GM19238 (cell line): ENCODE results near the gene LIN54.
"Not testable (repeated sequence)": the region's sequence is repeated elsewhere in the genome, so short reads cannot be mapped to it uniquely, and the experiment has no call there.

Source experiments
- DNase-seq: peaks from one replicate; pipeline ENCODE4 v3.0.0; 2011; ENCODE audit warnings: low spot score; ENCODE audit not compliant: insufficient read length

LIN54 gene

GRCh38 chr4:82951196-82951595, 59.4 kb downstream of the LIN54 start:
- no peak for DNase-seq

GRCh38 chr4:82948647-82949204, 61.9 kb downstream of the LIN54 start:
- no peak for DNase-seq

- no peak for DNase-seq
Measured at GRCh38 chr4:82947498-82947897, 63.1 kb downstream of the LIN54 start.

- DNase-seq: no peak
Measured at GRCh38 chr4:82939414-82939813, 71.2 kb downstream of the LIN54 start.

- no peak for DNase-seq
Measured at GRCh38 chr4:82934441-82934840, 76.2 kb downstream of the LIN54 start.

GRCh38 chr4:82930848-82931755, 79.5 kb downstream of the LIN54 start:
- DNase-seq: no peak

- no peak for DNase-seq
Measured at GRCh38 chr4:82921795-82922194, 88.8 kb downstream of the LIN54 start.

GRCh38 chr4:82919386-82919785, 91.2 kb downstream of the LIN54 start:
- no peak for DNase-seq

GRCh38 chr4:82918091-82918490, 92.5 kb downstream of the LIN54 start:
- DNase-seq: no peak

- not testable (repeated sequence) for DNase-seq
Measured at GRCh38 chr4:82913968-82914367, 96.7 kb downstream of the LIN54 start.

GRCh38 chr4:82913305-82913704, 97.3 kb downstream of the LIN54 start:
- DNase-seq: no peak

- DNase-seq: no peak
Measured at GRCh38 chr4:82909326-82909725, 101.3 kb downstream of the LIN54 start.

- no peak for DNase-seq
Measured at GRCh38 chr4:82906469-82906868, 104.2 kb downstream of the LIN54 start.

- peak; percentile 22 for DNase-seq
Measured at GRCh38 chr4:82905205-82905604, 105.4 kb downstream of the LIN54 start.

GRCh38 chr4:82903737-82904136, 106.9 kb downstream of the LIN54 start:
- no peak for DNase-seq

GRCh38 chr4:82901183-82901718, 109.4 kb downstream of the LIN54 start:
- no peak for DNase-seq

GRCh38 chr4:82900411-82901182, 110.0 kb downstream of the LIN54 start, which contains the start of gene THAP9:
Gene THAP9, plus strand, starts transcription at chr4:82900735. Its CDS starts 68 bp downstream, at chr4:82900803.
- DNase-seq: peak; percentile 77

- DNase-seq: no peak
Measured at GRCh38 chr4:82900066-82900410, 110.6 kb downstream of the LIN54 start.

- DNase-seq: no peak
Measured at GRCh38 chr4:82899374-82900065, 111.1 kb downstream of the LIN54 start.

GRCh38 chr4:82898322-82899243, 112.0 kb downstream of the LIN54 start:
- DNase-seq: no peak
